HAP-1 (cell line): Measurements from ENCODE around the gene ZSCAN20.
"Not testable (repeated sequence)": the region's sequence is repeated elsewhere in the genome, so short reads cannot be mapped to it uniquely, and the experiment has no call there.

Source experiments
- DNase-seq, 2 experiments: peaks; one replicate each; pipeline ENCODE4 v3.0.0-alpha.2; 2016 to 2020; ENCODE audit warnings: low spot score in 2 of 2
- H3K27me3 ChIP-seq: fragments of 250-450 bp; sonication (Bioruptor Pico); 2 replicates; pipeline ENCODE4 v1.5.1; 2020; ENCODE audit warnings: low read depth, mild to moderate bottlenecking, moderate library complexity
- H3K36me3 ChIP-seq: fragments of 250-450 bp; sonication (Bioruptor Pico); replicated peaks from 2 replicates; pipeline ENCODE4 v1.5.1; 2020; ENCODE audit warnings: mild to moderate bottlenecking
- H3K4me1 ChIP-seq: fragments of 250-450 bp; sonication (Bioruptor Pico); 2 replicates; pipeline ENCODE4 v1.5.1; 2020; ENCODE audit warnings: mild to moderate bottlenecking
- H3K4me3 ChIP-seq: fragments of 250-450 bp; sonication (Bioruptor Pico); 2 replicates; pipeline ENCODE4 v1.5.1; 2020; ENCODE audit warnings: mild to moderate bottlenecking, moderate library complexity
- H3K9me3 ChIP-seq: fragments of 250-450 bp; sonication (Bioruptor Pico); 2 replicates; pipeline ENCODE4 v1.5.1; 2020; ENCODE audit warnings: mild to moderate bottlenecking, moderate library complexity
- in situ Hi-C: fragments of 300-500 bp; cut with MboI; formaldehyde crosslinking; loops from 3 replicates; pipeline ENCODE4 v1.14.3; 2020; ENCODE audit warnings: low sequenced_read_pairs, inconsistent platforms, mixed read lengths

ZSCAN20 gene

GRCh38 chr1:33473900-33474299 is 1.5 kb downstream of the ZSCAN20 start:
- H3K27me3 ChIP-seq = no peaks in the 10 kb centered on the region
- H3K4me1 ChIP-seq = peaks cover 17% of the 10 kb centered on the region
- in situ Hi-C loops = no loop called here
- H3K4me3 ChIP-seq = no peak overlapping the region
- no peaks in the 10 kb centered on the region for H3K36me3 ChIP-seq
- no peaks in the 10 kb centered on the region for H3K9me3 ChIP-seq
- DNase-seq = no peak

- H3K4me1 ChIP-seq = peaks cover 4% of the 10 kb centered on the region; the same call in 1 of the 2 replicates
- no peak for DNase-seq
- H3K9me3 ChIP-seq = no peaks in the 10 kb centered on the region
- H3K27me3 ChIP-seq = no peaks in the 10 kb centered on the region
- H3K36me3 ChIP-seq = peaks cover 11% of the 10 kb centered on the region
- in situ Hi-C loops = no loop called here
- no peak overlapping the region for H3K4me3 ChIP-seq
These were observed 5.0 kb downstream of the ZSCAN20 start for GRCh38 chr1:33477451-33477850.

- no peak for DNase-seq
- Histone ChIP-seq H3K4me3 (no peak overlapping the region), H3K9me3 (no peaks in the 10 kb centered on the region), H3K4me1 (no peaks in the 10 kb centered on the region), H3K27me3 (no peaks in the 10 kb centered on the region), H3K36me3 (peaks cover 15% of the 10 kb centered on the region)
- in situ Hi-C loops = no loop called here
These were observed 10.0 kb downstream of the ZSCAN20 start for GRCh38 chr1:33482412-33482811.

GRCh38 chr1:33488624-33489023 is 16.2 kb downstream of the ZSCAN20 start:
- Histone ChIP-seq H3K27me3 (no peaks in the 10 kb centered on the region), H3K4me1 (no peaks in the 10 kb centered on the region), H3K4me3 (no peak overlapping the region), H3K36me3 (peaks cover 19% of the 10 kb centered on the region), H3K9me3 (no peaks in the 10 kb centered on the region)
- no peak for DNase-seq
- in situ Hi-C loops = no loop called here

GRCh38 chr1:33494929-33495328 is 22.5 kb downstream of the ZSCAN20 start:
- DNase-seq = no peak
- Histone ChIP-seq H3K36me3 (peaks cover 18% of the 10 kb centered on the region), H3K27me3 (no peaks in the 10 kb centered on the region), H3K4me3 (no peak overlapping the region), H3K4me1 (no peaks in the 10 kb centered on the region), H3K9me3 (peaks cover 10% of the 10 kb centered on the region)
- in situ Hi-C loops = no loop called here

- in situ Hi-C loops = no loop called here
- no peaks in the 10 kb centered on the region for H3K4me1 ChIP-seq
- no peak for DNase-seq
- H3K9me3 ChIP-seq = peaks cover 10% of the 10 kb centered on the region
- no peak overlapping the region for H3K4me3 ChIP-seq
- peaks cover 2% of the 10 kb centered on the region for H3K36me3 ChIP-seq
- no peaks in the 10 kb centered on the region for H3K27me3 ChIP-seq
These were observed 25.0 kb downstream of the ZSCAN20 start for GRCh38 chr1:33497410-33497809.

- H3K36me3 ChIP-seq = no peaks in the 10 kb centered on the region
- H3K4me1 ChIP-seq = no peaks in the 10 kb centered on the region
- no peak overlapping the region for H3K4me3 ChIP-seq
- no peaks in the 10 kb centered on the region; the same call in 1 of the 2 replicates for H3K9me3 ChIP-seq
- DNase-seq = no peak
- H3K27me3 ChIP-seq = no peaks in the 10 kb centered on the region
- in situ Hi-C loops = no loop called here
These were observed 28.1 kb downstream of the ZSCAN20 start for GRCh38 chr1:33500547-33500946.

GRCh38 chr1:33501309-33501708 is 28.9 kb downstream of the ZSCAN20 start:
- Histone ChIP-seq H3K4me3 (no peak overlapping the region), H3K9me3 (no peaks in the 10 kb centered on the region), H3K4me1 (no peaks in the 10 kb centered on the region), H3K36me3 (no peaks in the 10 kb centered on the region), H3K27me3 (no peaks in the 10 kb centered on the region)
- in situ Hi-C loops = no loop called here
- DNase-seq = no peak

- in situ Hi-C loops = no loop called here
- H3K36me3 ChIP-seq = no peaks in the 10 kb centered on the region
- H3K9me3 ChIP-seq = no peaks in the 10 kb centered on the region
- DNase-seq = no peak
- H3K4me3 ChIP-seq = no peak overlapping the region
- H3K27me3 ChIP-seq = no peaks in the 10 kb centered on the region
- H3K4me1 ChIP-seq = no peaks in the 10 kb centered on the region
These were observed 29.3 kb downstream of the ZSCAN20 start for GRCh38 chr1:33501774-33502173.

- DNase-seq = no peak
- in situ Hi-C loops = no loop called here
- no peaks in the 10 kb centered on the region for H3K9me3 ChIP-seq
- no peaks in the 10 kb centered on the region for H3K27me3 ChIP-seq
- no peak overlapping the region for H3K4me3 ChIP-seq
- H3K4me1 ChIP-seq = no peaks in the 10 kb centered on the region
- H3K36me3 ChIP-seq = no peaks in the 10 kb centered on the region
These were observed 30.3 kb downstream of the ZSCAN20 start for GRCh38 chr1:33502726-33503125.

- no peaks in the 10 kb centered on the region for H3K36me3 ChIP-seq
- no peaks in the 10 kb centered on the region for H3K27me3 ChIP-seq
- H3K9me3 ChIP-seq = no peaks in the 10 kb centered on the region
- no peaks in the 10 kb centered on the region for H3K4me1 ChIP-seq
- no peak overlapping the region for H3K4me3 ChIP-seq
- no peak for DNase-seq
- in situ Hi-C loops = no loop called here
These were observed 31.1 kb downstream of the ZSCAN20 start for GRCh38 chr1:33503506-33503905.

- DNase-seq = no peak
- Histone ChIP-seq H3K4me1 (no peaks in the 10 kb centered on the region), H3K4me3 (no peak overlapping the region), H3K9me3 (no peaks in the 10 kb centered on the region), H3K36me3 (no peaks in the 10 kb centered on the region), H3K27me3 (no peaks in the 10 kb centered on the region)
- in situ Hi-C loops = no loop called here
These were observed 35.2 kb downstream of the ZSCAN20 start for GRCh38 chr1:33507661-33508060.

GRCh38 chr1:33508151-33508550 is 35.7 kb downstream of the ZSCAN20 start:
- Histone ChIP-seq H3K4me3 (no peak overlapping the region), H3K27me3 (no peaks in the 10 kb centered on the region), H3K9me3 (no peaks in the 10 kb centered on the region), H3K4me1 (no peaks in the 10 kb centered on the region), H3K36me3 (no peaks in the 10 kb centered on the region)
- in situ Hi-C loops = no loop called here
- DNase-seq = no peak

- H3K27me3 ChIP-seq, H3K4me1 ChIP-seq, H3K4me3 ChIP-seq, in situ Hi-C loops, H3K9me3 ChIP-seq, DNase-seq, H3K36me3 ChIP-seq: not testable (repeated sequence)
These were observed 36.8 kb downstream of the ZSCAN20 start for GRCh38 chr1:33509276-33509675.

- Histone ChIP-seq H3K4me3 (no peak overlapping the region), H3K27me3 (peaks cover under 1% of the 10 kb centered on the region), H3K4me1 (no peaks in the 10 kb centered on the region), H3K36me3 (no peaks in the 10 kb centered on the region), H3K9me3 (no peaks in the 10 kb centered on the region)
- in situ Hi-C loops = no loop called here
- no peak for DNase-seq
These were observed 40.0 kb downstream of the ZSCAN20 start for GRCh38 chr1:33512226-33513011.
